Mesendoderm (in vitro differentiated cells): ENCODE measurements around the gene DAB1.

Experiments
- DNase-seq: peaks from one replicate; pipeline ENCODE4 v3.0.0; 2013
- H2AK5ac ChIP-seq: 2 replicates; pipeline ENCODE4 v1.6.1; 2013; ENCODE audit warnings: low read length, inconsistent platforms
- H2BK120ac ChIP-seq: 2 replicates; pipeline ENCODE4 v1.6.1; 2013; ENCODE audit warnings: low read depth, mild to moderate bottlenecking, low read length, moderate library complexity, mixed read lengths
- H2BK15ac ChIP-seq: replicated peaks from 2 replicates; pipeline ENCODE4 v1.6.1; 2013; ENCODE audit warnings: low read depth, mild to moderate bottlenecking, moderate library complexity
- H2BK5ac ChIP-seq: 2 replicates; pipeline ENCODE4 v1.6.1; 2013; ENCODE audit warnings: low read length, inconsistent platforms
- H3K18ac ChIP-seq: 2 replicates; pipeline ENCODE4 v1.6.1; 2013; ENCODE audit warnings: mild to moderate bottlenecking, low read length, mixed read lengths
- H3K23ac ChIP-seq: one replicate; pipeline ENCODE4 v1.6.1; 2013; ENCODE audit warnings: low read length
- H3K27ac ChIP-seq: 2 replicates; pipeline ENCODE4 v1.5.1; 2013; ENCODE audit warnings: low read depth, mild to moderate bottlenecking, inconsistent platforms, low read length, moderate library complexity
- H3K27me3 ChIP-seq: 2 replicates; pipeline ENCODE4 v1.6.1; 2013; ENCODE audit warnings: low read length, control low read depth, mild to moderate bottlenecking, inconsistent platforms; ENCODE audit not compliant: insufficient read depth, poor library complexity
- H3K36me3 ChIP-seq: 2 replicates; pipeline ENCODE4 v1.6.1; 2013; ENCODE audit warnings: low read length, inconsistent platforms; ENCODE audit not compliant: control insufficient read depth, insufficient read depth
- H3K4ac ChIP-seq: one replicate; pipeline ENCODE4 v1.6.1; 2013; ENCODE audit warnings: low read depth, mild to moderate bottlenecking, low read length, moderate library complexity
- H3K4me1 ChIP-seq: 2 replicates; pipeline ENCODE4 v1.6.1; 2013; ENCODE audit warnings: low read depth, low read length, inconsistent platforms; ENCODE audit not compliant: control insufficient read depth
- H3K4me2 ChIP-seq: 2 replicates; pipeline ENCODE4 v1.6.1; 2013; ENCODE audit warnings: low read length
- H3K4me3 ChIP-seq: 2 replicates; pipeline ENCODE4 v1.5.1; 2013; ENCODE audit warnings: mild to moderate bottlenecking, low read length
- H3K56ac ChIP-seq: one replicate; pipeline ENCODE4 v1.6.1; 2013; ENCODE audit warnings: low read length
- H3K79me1 ChIP-seq: 2 replicates; pipeline ENCODE4 v1.6.1; 2013; ENCODE audit warnings: low read length, inconsistent platforms
- H3K79me2 ChIP-seq: 2 replicates; pipeline ENCODE4 v1.6.1; 2013; ENCODE audit warnings: mild to moderate bottlenecking, low read length; ENCODE audit not compliant: control insufficient read depth, insufficient read depth
- H3K9ac ChIP-seq: 2 replicates; pipeline ENCODE4 v1.6.1; 2013; ENCODE audit warnings: low read length, inconsistent platforms
- H4K5ac ChIP-seq: one replicate; pipeline ENCODE4 v1.6.1; 2013; ENCODE audit warnings: low read length
- H4K8ac ChIP-seq: one replicate; pipeline ENCODE4 v1.6.1; 2013; ENCODE audit warnings: low read depth, mild to moderate bottlenecking, control low read depth, low read length, moderate library complexity
- WGBS: extraction: QIAGEN DNeasy Blood & Tissue Kit; methylation state at CpG from one replicate; pipeline ENCODE4 v1.1.7; 2013; ENCODE audit warnings: low lambda C conversion rate, missing lambda C conversion rate; ENCODE audit not compliant: insufficient coverage; ENCODE audit errors: extremely low coverage; 5-methylcytosine and 5-hydroxymethylcytosine counted together

Gene DAB1

GRCh38 chr1:57319165-57319564, 104.7 kb downstream of the DAB1 start:
- Histone ChIP-seq H4K8ac (no peak overlapping the region), H2BK15ac (no peak overlapping the region), H3K4ac (no peak overlapping the region), H2BK120ac (no peak overlapping the region), H3K18ac (no peak overlapping the region), H3K79me1 (peaks cover 9% of the 10 kb centered on the region), H3K27ac (no peak overlapping the region), H3K23ac (no peak overlapping the region), H4K5ac (no peak overlapping the region), H3K27me3 (no peaks in the 10 kb centered on the region), H2AK5ac (no peak overlapping the region), H3K79me2 (no peaks in the 10 kb centered on the region), H3K36me3 (no peaks in the 10 kb centered on the region), H3K56ac (no peak overlapping the region), H2BK5ac (no peak overlapping the region), H3K4me1 (peaks cover 2% of the 10 kb centered on the region), H3K4me2 (no peak overlapping the region), H3K9ac (no peak overlapping the region), H3K4me3 (no peak overlapping the region)
- DNase-seq: peak; percentile 30
- no CpG with 5 or more reads among the region's 4 CpGs for WGBS

GRCh38 chr1:57316861-57317260, 107.0 kb downstream of the DAB1 start:
- H3K56ac ChIP-seq: no peak overlapping the region
- no peaks in the 10 kb centered on the region for H3K36me3 ChIP-seq
- no peak overlapping the region for H3K4ac ChIP-seq
- WGBS: no CpG with 5 or more reads among the region's 4 CpGs
- H3K79me2 ChIP-seq: no peaks in the 10 kb centered on the region
- no peak overlapping the region for H2BK120ac ChIP-seq
- peaks cover 9% of the 10 kb centered on the region for H3K79me1 ChIP-seq
- H3K27ac ChIP-seq: no peak overlapping the region
- no peak overlapping the region for H3K9ac ChIP-seq
- no peak overlapping the region for H2BK15ac ChIP-seq
- no peak overlapping the region for H4K8ac ChIP-seq
- DNase-seq: no peak
- no peak overlapping the region for H4K5ac ChIP-seq
- H2AK5ac ChIP-seq: no peak overlapping the region
- peaks cover 2% of the 10 kb centered on the region for H3K4me1 ChIP-seq
- no peak overlapping the region for H3K4me2 ChIP-seq
- H3K27me3 ChIP-seq: no peaks in the 10 kb centered on the region
- H3K4me3 ChIP-seq: no peak overlapping the region
- H3K18ac ChIP-seq: no peak overlapping the region
- no peak overlapping the region for H2BK5ac ChIP-seq
- no peak overlapping the region for H3K23ac ChIP-seq

- Histone ChIP-seq H3K27me3 (no peaks in the 10 kb centered on the region), H2AK5ac (no peak overlapping the region), H3K4me3 (no peak overlapping the region), H3K79me1 (peaks cover 9% of the 10 kb centered on the region), H3K4me1 (peaks cover 2% of the 10 kb centered on the region), H3K4me2 (no peak overlapping the region), H2BK15ac (no peak overlapping the region), H3K27ac (no peak overlapping the region), H3K36me3 (no peaks in the 10 kb centered on the region), H4K8ac (no peak overlapping the region), H3K79me2 (no peaks in the 10 kb centered on the region), H3K23ac (no peak overlapping the region), H4K5ac (no peak overlapping the region), H3K18ac (no peak overlapping the region), H3K9ac (no peak overlapping the region), H2BK120ac (no peak overlapping the region), H2BK5ac (no peak overlapping the region), H3K56ac (no peak overlapping the region), H3K4ac (no peak overlapping the region)
- DNase-seq: no peak
- WGBS: no CpG with 5 or more reads among the region's 3 CpGs
Measured at GRCh38 chr1:57316291-57316690, 107.6 kb downstream of the DAB1 start.

GRCh38 chr1:57312869-57313268, 111.0 kb downstream of the DAB1 start:
- Histone ChIP-seq H2BK5ac (no peak overlapping the region), H3K9ac (no peak overlapping the region), H3K27ac (no peak overlapping the region), H3K79me2 (no peaks in the 10 kb centered on the region), H3K4me2 (no peak overlapping the region), H3K4ac (no peak overlapping the region), H2BK120ac (no peak overlapping the region), H3K23ac (no peak overlapping the region), H2AK5ac (no peak overlapping the region), H2BK15ac (no peak overlapping the region), H3K18ac (no peak overlapping the region), H3K56ac (no peak overlapping the region), H3K4me1 (no peaks in the 10 kb centered on the region), H4K5ac (no peak overlapping the region), H3K36me3 (no peaks in the 10 kb centered on the region), H3K4me3 (no peak overlapping the region), H4K8ac (no peak overlapping the region), H3K27me3 (no peaks in the 10 kb centered on the region), H3K79me1 (peaks cover 2% of the 10 kb centered on the region)
- no peak for DNase-seq
- WGBS: no CpG with 5 or more reads among the region's 7 CpGs

- peaks cover 3% of the 10 kb centered on the region for H3K79me1 ChIP-seq
- H3K27ac ChIP-seq: no peak overlapping the region
- H3K4me3 ChIP-seq: no peak overlapping the region
- no peak overlapping the region for H3K4me2 ChIP-seq
- no peak overlapping the region for H2BK5ac ChIP-seq
- H3K18ac ChIP-seq: no peak overlapping the region
- H4K8ac ChIP-seq: no peak overlapping the region
- no peaks in the 10 kb centered on the region for H3K36me3 ChIP-seq
- H3K9ac ChIP-seq: no peak overlapping the region
- DNase-seq: no peak
- H4K5ac ChIP-seq: no peak overlapping the region
- no peak overlapping the region for H3K56ac ChIP-seq
- WGBS: no CpG with 5 or more reads among the region's 1 CpG
- no peak overlapping the region for H3K4ac ChIP-seq
- H2BK15ac ChIP-seq: no peak overlapping the region
- H2AK5ac ChIP-seq: no peak overlapping the region
- no peak overlapping the region for H2BK120ac ChIP-seq
- H3K4me1 ChIP-seq: no peaks in the 10 kb centered on the region
- no peaks in the 10 kb centered on the region for H3K27me3 ChIP-seq
- no peak overlapping the region for H3K23ac ChIP-seq
- H3K79me2 ChIP-seq: no peaks in the 10 kb centered on the region
Measured at GRCh38 chr1:57311411-57311810, 112.4 kb downstream of the DAB1 start.

- no peak overlapping the region for H2AK5ac ChIP-seq
- no peaks in the 10 kb centered on the region for H3K4me1 ChIP-seq
- no peak overlapping the region for H3K27ac ChIP-seq
- H3K56ac ChIP-seq: no peak overlapping the region
- WGBS: no CpG with 5 or more reads among the region's 5 CpGs
- no peak overlapping the region for H2BK120ac ChIP-seq
- DNase-seq: no peak
- no peak overlapping the region for H3K18ac ChIP-seq
- H3K9ac ChIP-seq: no peak overlapping the region
- H3K23ac ChIP-seq: no peak overlapping the region
- no peak overlapping the region for H3K4ac ChIP-seq
- H3K4me3 ChIP-seq: no peak overlapping the region
- no peak overlapping the region for H2BK5ac ChIP-seq
- no peak overlapping the region for H2BK15ac ChIP-seq
- peaks cover 3% of the 10 kb centered on the region for H3K79me1 ChIP-seq
- no peak overlapping the region for H4K5ac ChIP-seq
- no peak overlapping the region for H3K4me2 ChIP-seq
- no peaks in the 10 kb centered on the region for H3K79me2 ChIP-seq
- no peaks in the 10 kb centered on the region for H3K36me3 ChIP-seq
- no peak overlapping the region for H4K8ac ChIP-seq
- no peaks in the 10 kb centered on the region for H3K27me3 ChIP-seq
Measured at GRCh38 chr1:57311006-57311405, 112.9 kb downstream of the DAB1 start.
